A673 (cell line): ENCODE results near the gene RASSF3.

Source experiments
- CTCF ChIP-seq: fragments of 300-800, 200-600 bp; sonication (generic); conservative IDR thresholded peaks from 2 replicates; pipeline ENCODE4 v1.5.1; 2017; ENCODE audit warnings: low read depth, mild to moderate bottlenecking, antibody characterized with exemption, low read length, moderate library complexity, mixed read lengths
- EZH2 ChIP-seq: fragments of 200-600 bp; sonication (generic); IDR thresholded peaks from 2 replicates; pipeline ENCODE4 v1.6.1; 2017; ENCODE audit warnings: borderline replicate concordance, low read depth, mild to moderate bottlenecking, mixed read lengths, antibody characterized with exemption, low read length; ENCODE audit not compliant: poor library complexity, severe bottlenecking

GRCh38 chr12:64723630-64724029 lies 113.3 kb downstream of the RASSF3 start:
- TF ChIP-seq CTCF (no peak), EZH2 (no peak)
